HG02610 (cell line): ENCODE results near the gene LRBA.
"Not testable (repeated sequence)": the region's sequence is repeated elsewhere in the genome, so short reads cannot be mapped to it uniquely, and the experiment has no call there.

ENCODE experiments used
- ATAC-seq: cut with Tn5 transposase; IDR thresholded peaks from one replicate; pipeline ENCODE4 v1.9.1; 2021; ENCODE audit warnings: mild to moderate bottlenecking, moderate library complexity; ENCODE audit not compliant: unreplicated experiment

Gene LRBA

DNA sequence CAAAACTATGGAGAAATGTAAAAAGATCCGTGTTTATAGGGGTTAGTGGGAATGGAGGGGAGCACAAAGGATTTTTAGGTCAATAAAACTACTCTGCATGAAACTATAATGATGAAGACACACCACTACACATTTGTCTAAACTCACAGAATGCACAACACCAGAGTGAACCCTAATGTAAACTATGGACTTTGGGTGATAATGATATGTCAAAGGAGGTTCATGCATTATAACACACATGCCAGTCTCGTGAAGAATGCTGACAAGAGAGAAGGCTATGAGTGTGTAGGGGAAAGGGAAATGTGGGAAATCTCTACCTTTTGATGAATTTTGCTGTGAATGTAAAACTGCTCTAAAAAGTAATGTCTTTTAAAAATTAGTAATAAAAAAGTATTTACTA lies 249.9 kb downstream of the LRBA start:
- ATAC-seq, result no peak

DNA sequence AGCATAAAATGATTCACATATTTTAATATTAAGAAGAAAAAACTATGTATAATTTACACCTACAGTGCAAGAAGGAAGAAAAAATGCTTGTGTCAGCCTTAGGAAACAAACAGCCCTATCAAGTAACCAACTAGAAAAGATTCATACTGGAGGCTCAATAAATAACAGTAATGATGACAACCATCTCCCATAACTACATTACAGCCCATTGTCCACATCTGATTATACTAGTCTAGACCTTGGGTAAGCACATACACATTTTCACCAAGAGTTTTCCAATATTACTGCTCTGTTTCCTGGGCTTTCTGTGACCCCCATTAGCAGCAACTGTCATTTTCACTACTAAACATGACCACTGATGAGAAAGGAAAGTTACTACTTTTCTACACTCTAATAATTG lies 263.4 kb downstream of the LRBA start:
- no peak for ATAC-seq

GRCh38 chr4:150750824-150751223 lies 264.3 kb downstream of the LRBA start:
- ATAC-seq, result no peak

DNA sequence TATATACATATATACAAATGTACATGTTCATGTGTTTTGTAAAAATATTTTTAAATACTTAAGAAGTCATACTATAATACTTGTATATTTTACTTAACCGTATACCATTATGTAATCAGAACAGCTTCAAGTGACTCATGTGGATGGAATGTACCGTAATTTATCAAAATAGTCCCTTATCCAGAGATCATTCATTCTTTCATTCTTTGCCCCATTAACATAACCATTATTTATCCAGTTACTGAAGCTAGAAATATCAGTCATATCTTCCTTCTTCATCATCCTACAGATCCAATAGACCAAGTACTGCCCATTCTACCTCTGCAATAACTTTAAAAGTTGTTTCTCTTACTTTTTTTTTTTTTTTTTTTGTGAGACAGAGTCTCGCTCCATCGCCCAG lies 268.9 kb downstream of the LRBA start:
- ATAC-seq, result no peak

GRCh38 chr4:150744570-150744969 lies 270.5 kb downstream of the LRBA start:
- no peak for ATAC-seq

DNA sequence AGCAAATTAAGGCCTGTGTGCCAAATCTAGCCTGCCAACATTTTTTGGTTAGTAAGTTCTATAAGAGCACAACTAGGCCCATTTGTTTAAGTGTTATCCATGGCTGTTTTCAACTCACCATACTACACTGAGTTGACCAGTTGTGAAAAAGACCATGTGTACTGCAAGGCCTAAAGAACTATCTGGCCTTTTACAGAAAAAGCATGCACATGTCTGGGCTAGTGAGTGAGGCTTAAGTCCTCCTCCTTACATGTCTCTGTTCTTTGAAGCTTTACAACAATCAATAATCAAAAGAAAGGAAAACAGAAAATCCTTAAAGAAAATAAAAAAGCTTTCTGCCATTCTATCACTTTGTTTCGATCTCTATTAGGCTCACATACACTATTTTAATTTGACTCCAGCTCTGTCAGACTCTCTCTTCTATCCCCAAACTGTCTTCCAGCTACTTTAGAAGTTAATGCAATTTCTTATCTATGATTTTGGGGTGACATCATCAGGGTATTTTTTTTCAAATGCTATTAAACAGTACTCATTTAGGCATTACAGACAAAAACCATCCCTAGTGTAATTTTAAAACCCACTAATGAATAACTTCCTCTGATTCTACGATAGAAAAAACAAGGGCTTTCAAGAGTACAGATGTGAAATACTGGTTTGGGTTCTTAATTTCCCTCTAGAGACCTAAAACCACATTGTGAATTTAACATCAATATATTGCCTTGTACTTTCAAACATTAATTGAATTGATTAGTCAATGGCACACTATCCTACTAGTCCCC lies 271.3 kb downstream of the LRBA start:
- no peak for ATAC-seq

DNA sequence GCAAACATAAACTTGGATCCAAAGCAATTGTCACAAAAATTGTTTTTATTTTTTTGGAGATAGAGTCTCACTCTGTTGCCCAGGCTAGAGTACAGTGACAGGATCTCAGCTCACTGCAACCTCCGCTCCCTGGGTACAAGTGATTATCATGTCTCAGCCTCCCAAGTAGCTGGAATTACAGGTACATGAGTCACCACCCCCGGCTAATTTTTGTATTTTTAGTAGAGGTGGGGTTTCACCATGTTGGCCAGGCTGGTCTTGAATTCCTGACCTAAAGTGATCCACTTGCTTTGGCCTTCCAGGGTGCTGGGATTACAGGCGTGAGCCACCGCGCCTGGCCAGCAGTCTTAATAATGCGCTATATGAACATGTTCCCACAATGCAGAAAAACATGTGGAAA lies 272.2 kb downstream of the LRBA start:
- ATAC-seq, result not testable (repeated sequence)

DNA sequence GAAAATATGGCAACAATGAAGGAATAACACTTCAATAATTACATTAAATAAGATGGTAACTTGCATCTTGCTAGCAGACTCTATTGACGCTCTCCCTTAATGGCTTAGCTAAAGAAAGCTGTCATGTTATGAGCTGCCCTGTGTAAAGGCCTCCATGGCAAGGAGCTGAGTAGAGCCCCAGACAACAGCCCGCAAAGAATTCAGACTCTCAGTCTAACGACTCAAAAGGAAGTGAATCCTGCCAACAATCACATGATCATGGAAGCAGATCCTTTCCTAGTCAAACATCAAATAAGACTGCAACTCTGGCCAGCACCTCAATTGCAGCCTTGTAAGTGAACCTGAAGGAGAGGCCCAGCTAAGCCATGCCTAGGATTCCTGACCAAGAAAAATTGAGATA lies 275.5 kb downstream of the LRBA start:
- no peak for ATAC-seq

DNA sequence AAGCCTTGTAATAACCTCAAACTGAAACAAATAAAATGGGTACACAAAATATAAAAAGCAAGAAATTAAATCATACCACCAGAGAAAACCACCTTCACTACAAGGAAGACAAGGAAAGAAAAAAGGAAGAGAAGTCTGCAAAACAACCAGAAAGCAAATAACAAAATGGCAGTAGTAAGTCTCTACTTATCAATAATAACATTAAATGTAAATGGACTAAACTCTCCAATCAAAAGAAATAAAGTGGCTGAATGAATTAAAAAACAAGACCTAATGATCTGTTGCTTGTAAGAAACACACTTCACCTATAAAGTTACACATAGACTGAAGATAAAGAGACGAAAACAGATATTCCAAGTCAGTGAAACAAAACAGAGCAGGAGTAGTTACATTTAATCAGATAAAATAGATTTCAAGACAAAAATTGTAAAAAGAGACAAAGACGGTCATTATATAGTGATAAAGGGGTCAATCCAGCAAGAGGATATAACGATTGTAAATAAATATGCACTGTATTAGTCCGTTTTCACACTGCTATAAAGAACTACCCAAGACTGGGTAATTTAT lies 289.0 kb downstream of the LRBA start:
- ATAC-seq, result no peak

DNA sequence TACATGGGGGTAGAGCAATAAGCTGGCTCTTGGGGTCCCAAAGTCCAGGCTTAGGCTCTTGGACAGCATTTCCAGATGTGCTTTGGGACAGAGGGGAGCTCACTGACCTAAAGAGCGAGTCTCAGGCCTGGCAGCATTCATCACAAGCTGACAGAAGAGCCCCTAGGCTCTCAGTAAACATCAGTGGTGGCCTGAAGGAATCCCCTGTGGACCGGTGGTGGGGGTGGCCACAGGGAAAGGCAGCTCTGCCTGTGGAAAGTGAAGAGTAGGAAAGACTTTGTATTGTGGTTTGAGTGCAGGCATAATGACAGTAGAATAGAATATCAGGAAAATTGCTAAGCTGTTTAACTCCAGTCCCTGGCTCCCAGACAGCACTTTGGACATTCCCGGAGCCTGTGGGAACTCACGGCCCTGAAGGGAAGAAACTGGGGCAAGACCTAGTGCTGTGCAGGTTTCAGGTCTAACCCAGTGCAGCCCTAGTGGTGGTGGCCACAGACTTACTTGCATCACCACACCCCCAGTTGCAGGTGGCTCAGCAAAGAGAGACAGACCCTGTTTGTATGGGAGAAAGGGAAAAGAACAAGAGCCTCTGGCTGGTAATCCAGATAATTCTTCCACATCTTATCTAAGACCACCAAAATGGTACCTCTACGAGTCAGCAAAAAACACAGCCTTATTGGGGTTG lies 291.2 kb downstream of the LRBA start:
- no peak for ATAC-seq

GRCh38 chr4:150722908-150723362 lies 292.1 kb downstream of the LRBA start:
- ATAC-seq, result no peak

DNA sequence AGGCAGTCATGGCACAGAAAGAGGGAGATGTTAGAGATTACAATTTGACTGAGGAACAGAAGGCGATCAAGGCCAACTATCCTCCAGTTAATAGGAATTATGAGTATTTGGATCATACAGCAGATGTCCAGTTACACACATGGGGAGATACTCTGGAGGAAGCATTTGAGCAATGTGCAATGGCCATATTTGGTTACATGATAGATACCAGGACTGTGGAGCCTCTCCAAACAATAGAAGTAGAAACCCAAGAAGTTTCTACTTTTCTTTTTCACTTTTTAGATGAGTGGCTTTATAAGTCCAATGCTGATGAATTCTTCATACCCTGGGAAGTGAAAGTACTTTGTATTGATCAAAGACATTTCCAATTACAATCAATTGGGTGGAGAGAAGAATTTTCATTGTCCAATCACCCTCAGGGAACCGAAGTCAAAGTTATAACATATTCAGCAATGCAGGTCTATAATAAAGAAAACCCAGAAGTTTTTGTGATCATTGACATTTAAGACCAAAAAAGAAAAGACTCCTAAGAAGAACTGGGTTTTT lies 294.0 kb downstream of the LRBA start:
- peak; percentile 84 for ATAC-seq

DNA sequence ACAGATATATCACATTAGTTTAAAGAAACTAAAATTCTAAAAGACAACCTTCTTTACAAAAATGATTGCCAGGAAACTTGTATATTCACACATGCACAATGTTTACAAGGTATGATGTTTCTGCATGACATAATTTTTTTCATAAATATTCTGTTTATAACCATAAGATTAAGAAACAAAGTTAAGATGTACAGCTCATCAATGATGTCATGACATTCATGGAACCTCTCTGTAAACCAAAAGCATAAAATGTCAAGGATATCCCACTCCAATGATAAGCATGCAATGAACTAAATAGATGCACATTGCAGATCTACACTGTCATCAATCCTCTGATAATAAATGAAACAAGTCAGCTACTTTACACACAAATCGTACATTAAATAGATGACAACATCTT lies 297.1 kb downstream of the LRBA start:
- no peak for ATAC-seq

- no peak for ATAC-seq
These were observed 300.3 kb downstream of the LRBA start for GRCh38 chr4:150714462-150715438.

DNA sequence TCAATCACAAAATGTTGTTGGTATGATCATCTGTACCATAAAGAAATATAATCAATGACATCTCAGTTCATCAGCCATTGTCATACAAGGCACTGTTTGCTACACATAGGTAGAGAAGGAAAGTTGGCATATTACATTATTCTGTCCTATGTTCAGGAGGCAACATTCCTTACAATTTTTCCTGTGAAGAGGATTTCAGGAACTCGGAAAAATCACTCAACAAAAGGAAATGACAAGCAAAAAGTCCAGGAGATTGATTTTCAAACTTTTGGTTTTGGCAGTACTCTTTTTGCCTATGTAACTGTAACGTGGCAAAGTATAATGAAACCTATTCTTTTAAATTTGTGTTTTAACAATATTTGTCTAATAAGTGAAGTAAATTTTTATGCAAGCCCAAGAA lies 301.8 kb downstream of the LRBA start:
- no peak for ATAC-seq

DNA sequence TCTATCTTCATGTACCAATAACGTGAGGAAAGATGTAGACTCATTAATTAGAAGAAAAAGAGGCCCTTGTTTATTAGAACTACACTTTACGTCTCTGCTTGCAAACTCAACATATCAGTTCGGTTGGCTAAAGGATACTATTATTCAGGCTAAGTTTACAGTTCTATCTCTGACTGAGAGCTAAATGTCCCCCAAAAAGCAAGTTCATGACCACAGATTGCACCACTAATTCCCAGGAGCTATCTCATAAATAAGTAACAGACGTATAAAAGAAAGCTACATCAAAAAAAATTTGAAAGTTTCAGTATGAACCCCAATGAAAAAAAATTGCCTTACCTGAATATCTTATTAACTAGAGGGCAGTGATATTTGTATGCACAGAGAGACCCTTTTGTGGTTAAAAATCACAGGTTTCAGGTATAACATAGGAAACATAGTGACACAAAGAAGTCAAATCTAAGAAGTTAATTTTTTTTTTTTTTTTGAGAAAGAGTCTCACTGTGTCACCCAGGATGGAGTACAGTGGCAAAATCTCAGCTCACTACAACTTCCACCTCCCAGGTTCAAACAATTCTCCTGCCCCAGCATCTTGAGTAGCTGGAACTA lies 304.2 kb downstream of the LRBA start:
- no peak for ATAC-seq

- no peak for ATAC-seq
These were observed 307.1 kb downstream of the LRBA start for GRCh38 chr4:150708004-150708403.

DNA sequence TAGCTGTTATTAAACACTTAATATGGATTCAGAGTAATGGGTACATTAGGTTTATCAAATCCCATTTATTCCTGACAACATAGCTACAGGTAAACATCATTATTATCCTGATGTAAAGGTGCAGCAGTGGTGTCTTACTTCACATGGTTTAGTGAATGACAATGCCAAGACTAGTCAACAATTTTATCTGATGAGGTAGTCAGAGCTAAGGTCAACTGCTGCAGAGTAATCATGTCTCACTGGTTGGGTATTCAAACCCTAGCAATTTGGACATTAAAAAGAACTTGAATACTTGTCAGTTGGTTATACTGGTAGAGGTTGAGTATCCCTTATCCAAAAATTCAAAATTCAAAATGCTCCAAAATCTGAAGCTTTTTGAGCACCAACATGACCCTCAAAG lies 315.5 kb downstream of the LRBA start:
- no peak for ATAC-seq

DNA sequence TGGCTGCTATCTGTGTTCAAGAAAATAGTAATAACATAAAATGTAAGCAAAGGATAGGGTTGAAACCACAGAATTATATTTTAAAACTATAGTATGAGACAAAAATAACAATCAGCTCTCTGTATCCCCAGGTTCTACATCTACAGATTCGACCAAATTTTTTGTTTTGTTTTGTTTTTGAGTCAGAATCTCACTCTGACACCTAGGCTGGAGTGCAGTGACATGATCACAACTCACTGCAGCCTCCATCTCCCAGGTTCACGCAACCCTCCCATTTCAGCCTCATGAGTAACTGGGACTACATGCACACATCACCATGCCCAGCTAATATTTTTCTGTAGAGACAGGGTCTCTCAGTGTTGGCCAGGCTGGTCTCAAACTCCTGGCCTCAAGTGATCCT lies 319.9 kb downstream of the LRBA start:
- ATAC-seq, result no peak

- no peak for ATAC-seq
These were observed 320.6 kb downstream of the LRBA start for GRCh38 chr4:150694438-150694837.
